Head of caudate nucleus (tissue), 42 donors: ENCODE measurements around the gene CAVIN2.
A peak's percentile ranks its signal among the peaks of the same experiment; 100 is the strongest.
"Not testable (repeated sequence)": the region's sequence is repeated elsewhere in the genome, so short reads cannot be mapped to it uniquely, and the experiment has no call there.

ENCODE experiments used
- DNase-seq, 42 donors: peaks; one replicate each; pipeline versions ENCODE4 v3.0.0 to v3.0.0-alpha.2; 2020 to 2021; ENCODE audit warnings: mixed read lengths in 7 of 42
- intact Hi-C: fragments of 100-400 bp; cut with DNase I; formaldehyde crosslinking; loops from one replicate; pipeline ENCODE4 v1.15.0; 2022

The CAVIN2 gene

GRCh38 chr2:191815010-191815409, 31.9 kb downstream of the CAVIN2 start:
- DNase-seq: no peak
- intact Hi-C loops: no loop called here

DNA sequence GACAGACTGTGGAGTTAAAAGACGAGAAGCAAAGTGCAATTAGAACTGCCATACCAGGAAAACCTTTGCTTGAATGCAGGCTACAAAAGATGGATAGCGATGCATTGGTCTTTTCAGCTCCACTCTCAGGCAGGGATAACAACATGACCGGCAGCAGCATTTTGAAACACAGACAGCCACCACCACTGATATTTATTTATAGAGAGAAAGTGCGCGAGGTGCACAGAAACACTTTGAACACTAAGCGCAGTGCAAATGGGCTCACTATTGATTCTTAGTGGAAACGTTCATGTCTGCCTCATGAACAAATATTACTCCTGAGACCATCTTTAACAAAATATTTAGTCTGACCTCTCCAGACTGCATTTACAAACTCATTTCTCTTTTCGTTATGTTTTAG, 32.9 kb downstream of the CAVIN2 start:
- intact Hi-C loops: loop anchor here (2.0 kb wide), 2 partner anchors 347 to 383 kb away; no protein-coding TSS in a partner anchor
- no peak for DNase-seq

GRCh38 chr2:191811807-191812602, 34.9 kb downstream of the CAVIN2 start:
- DNase-seq: peak; percentile 40 to 90 (median 78)
- intact Hi-C loops: loop anchor here (2.0 kb wide), 2 partner anchors 349 to 385 kb away; no protein-coding TSS in a partner anchor

GRCh38 chr2:191806396-191806795, 40.5 kb downstream of the CAVIN2 start:
- no peak for DNase-seq
- intact Hi-C loops: no loop called here

- DNase-seq: no peak
- intact Hi-C loops: no loop called here
Measured at GRCh38 chr2:191804766-191805165, 42.1 kb downstream of the CAVIN2 start.

DNA sequence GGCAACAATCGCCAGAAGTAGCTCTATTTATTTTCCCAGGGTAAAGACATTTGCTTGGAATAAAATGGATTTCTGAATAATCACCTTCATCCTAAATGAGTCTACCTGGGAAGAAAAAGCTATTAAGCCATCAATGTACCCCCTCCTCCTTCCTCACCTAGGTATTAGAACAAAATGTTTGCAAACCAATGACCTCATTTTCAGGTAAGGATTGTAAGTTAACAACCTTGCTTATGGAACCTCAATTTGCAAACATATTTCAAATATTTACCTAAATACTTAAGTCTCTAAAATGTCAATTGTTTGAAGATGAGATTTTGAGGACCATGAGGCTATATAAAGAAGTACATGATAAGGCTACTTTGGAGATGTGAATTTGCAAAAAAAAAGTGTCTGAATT, 43.9 kb downstream of the CAVIN2 start:
- intact Hi-C loops: no loop called here
- DNase-seq: no peak

DNA sequence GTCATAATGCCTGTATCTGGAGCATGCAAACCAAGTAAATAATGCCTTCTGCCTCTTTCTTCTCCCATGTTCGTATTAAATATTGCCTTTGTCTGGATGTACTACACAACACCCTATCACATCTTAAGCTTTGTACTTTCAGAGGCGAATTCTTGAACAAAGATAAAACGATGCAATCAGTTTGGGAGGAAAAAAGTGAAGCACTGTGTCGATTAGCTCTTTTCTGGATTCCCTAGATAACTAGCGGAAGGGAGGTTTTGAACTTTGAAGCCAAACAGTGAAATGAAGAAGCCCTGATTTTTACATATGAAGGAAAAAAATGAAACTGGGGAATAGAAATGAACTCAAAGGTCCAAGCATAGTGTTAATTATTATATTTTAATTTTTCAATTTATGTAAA, 44.7 kb downstream of the CAVIN2 start:
- DNase-seq: no peak
- intact Hi-C loops: no loop called here

GRCh38 chr2:191800874-191801273, 46.0 kb downstream of the CAVIN2 start:
- intact Hi-C loops: no loop called here
- no peak for DNase-seq

DNA sequence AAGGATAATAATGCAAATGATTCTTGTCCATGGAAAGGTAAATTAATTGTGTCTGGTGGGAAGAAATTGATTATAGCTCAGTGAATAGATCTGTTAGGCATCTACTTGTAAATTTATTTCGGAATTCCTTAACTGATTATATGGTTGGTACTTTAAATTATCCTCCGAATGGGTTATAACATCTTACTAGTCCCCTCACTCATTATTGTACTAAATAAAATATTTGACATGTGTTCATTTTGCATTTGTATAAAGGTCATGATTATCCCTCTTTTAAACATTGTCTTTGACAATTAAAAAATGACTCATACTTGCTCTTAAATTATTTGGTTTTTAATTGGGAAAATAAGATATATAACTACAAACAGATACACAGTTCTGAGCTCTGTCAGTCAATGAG, 47.4 kb downstream of the CAVIN2 start:
- DNase-seq: no peak
- intact Hi-C loops: no loop called here

- intact Hi-C loops: no loop called here
- DNase-seq: no peak
Measured at GRCh38 chr2:191797942-191798876, 48.7 kb downstream of the CAVIN2 start.

DNA sequence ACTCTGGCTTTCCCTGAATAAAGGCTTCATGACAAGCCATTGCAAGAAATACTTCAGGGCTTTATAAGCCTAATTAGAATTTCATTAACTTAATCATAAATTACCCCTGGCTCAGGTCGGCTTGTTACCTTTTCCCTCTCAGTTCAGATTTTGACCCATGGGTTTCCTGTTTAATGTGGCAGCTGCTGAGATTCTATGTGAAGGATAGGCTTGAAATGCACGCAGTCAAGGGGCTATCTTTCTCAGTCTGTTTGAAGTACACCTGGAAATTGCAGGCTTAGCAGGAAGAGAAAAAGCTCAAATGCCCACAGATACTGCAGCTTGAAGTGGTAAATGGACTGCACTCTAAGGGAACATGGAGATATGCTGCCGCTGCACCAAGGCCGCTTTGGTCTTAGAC, 49.4 kb downstream of the CAVIN2 start:
- intact Hi-C loops: no loop called here

GRCh38 chr2:191795715-191796114, 51.2 kb downstream of the CAVIN2 start:
- no peak for DNase-seq
- intact Hi-C loops: no loop called here

More for the DNA sequence above, 49.4 kb downstream of the CAVIN2 start:
- no peak for DNase-seq

GRCh38 chr2:191791953-191792560, 54.8 kb downstream of the CAVIN2 start:
- intact Hi-C loops: no loop called here
- no peak for DNase-seq

DNA sequence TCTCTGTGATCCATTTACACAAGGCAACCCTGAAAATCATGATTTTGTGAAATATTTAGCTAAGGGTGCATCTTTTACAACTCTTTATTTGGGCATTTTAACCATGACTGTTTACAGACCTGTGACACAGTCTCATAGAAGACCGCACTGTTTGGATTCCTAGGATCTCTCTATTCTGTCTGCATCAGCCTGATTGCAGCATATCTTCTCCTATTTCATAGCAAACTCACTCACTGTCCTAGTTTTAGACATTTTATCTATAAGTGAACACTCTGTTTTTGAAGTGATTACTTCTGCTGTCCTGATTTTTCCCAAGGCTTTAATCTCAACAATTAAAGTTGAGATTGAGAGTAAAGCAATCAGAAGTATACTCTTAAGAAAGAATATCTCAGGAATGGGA, 56.2 kb downstream of the CAVIN2 start:
- intact Hi-C loops: no loop called here
- DNase-seq: no peak

- intact Hi-C loops: no loop called here
- no peak for DNase-seq
Measured at GRCh38 chr2:191789796-191790195, 57.1 kb downstream of the CAVIN2 start.

GRCh38 chr2:191786694-191787093, 60.2 kb downstream of the CAVIN2 start:
- no peak for DNase-seq
- intact Hi-C loops: no loop called here

DNA sequence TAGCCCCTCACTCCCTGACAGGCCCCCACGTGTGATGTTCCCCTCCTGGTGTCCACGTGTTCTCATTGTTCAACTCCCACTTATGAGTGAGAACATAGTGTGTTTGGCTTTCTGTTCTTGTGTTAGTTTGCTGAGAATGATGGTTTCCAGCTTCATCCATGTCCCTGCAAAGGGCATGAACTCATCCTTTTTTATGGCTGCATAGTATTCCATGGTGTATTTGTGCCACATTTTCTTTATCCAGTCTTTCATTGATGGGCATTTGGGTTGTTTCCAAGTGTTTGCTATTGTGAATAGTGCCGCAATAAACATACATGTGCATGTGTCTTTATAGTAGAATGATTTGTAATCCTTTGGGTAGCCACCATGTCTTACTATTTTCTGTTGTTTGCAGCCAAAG, 61.2 kb downstream of the CAVIN2 start:
- DNase-seq, intact Hi-C loops: not testable (repeated sequence)
